ENCODE results near the gene SLC36A4.

- no peak for TF ChIP-seq CTCF (IDR thresholded peaks at IDR 0.05)
- TF ChIP-seq POLR2A (IDR thresholded peaks at IDR 0.05): no peak
Observed at GRCh38 chr11:93117565-93117964, 80.2 kb downstream of the SLC36A4 start.

Data from esophagus squamous epithelium (tissue), 4 donors.